Fibroblast of the aortic adventitia (primary cell): ENCODE results near the gene SUCLG2. TPM values are rescaled to one million over a fixed set of nuclear protein-coding genes. Genes with fewer than 3 reads are reported as not detected.
A peak's percentile ranks its signal among the peaks of the same experiment; 100 is the strongest.
"Not testable (repeated sequence)": the region's sequence is repeated elsewhere in the genome, so short reads cannot be mapped to it uniquely, and the experiment has no call there.

Source experiments
- DNase-seq: peaks from one replicate; pipeline ENCODE4 v3.0.0-alpha.2; 2010; ENCODE audit warnings: low read depth
- H3K4me3 ChIP-seq: 2 replicates; pipeline ENCODE4 v1.5.1; 2011; ENCODE audit warnings: low read depth, mild to moderate bottlenecking, control low read depth, low read length, moderate library complexity
- total RNA-seq: library from RNA; depleted of rRNA; stranded (reverse); fragments of >200 nt; gene quantifications from 2 replicates; pipeline ENCODE4 v1.2.3, GENCODE V29; 2012; ENCODE audit warnings: low replicate concordance
- TF ChIP-seq, protein P1 (sequence below): IDR thresholded peaks from 2 replicates; pipeline ENCODE4 v1.5.1; 2011; ENCODE audit warnings: mild to moderate bottlenecking, low read length, control low read depth, inconsistent platforms; ENCODE audit not compliant: insufficient read depth

Gene SUCLG2
- total RNA-seq, 1 donor: 73.9 TPM

- DNase-seq: no peak
- TF ChIP-seq, protein P1, sequence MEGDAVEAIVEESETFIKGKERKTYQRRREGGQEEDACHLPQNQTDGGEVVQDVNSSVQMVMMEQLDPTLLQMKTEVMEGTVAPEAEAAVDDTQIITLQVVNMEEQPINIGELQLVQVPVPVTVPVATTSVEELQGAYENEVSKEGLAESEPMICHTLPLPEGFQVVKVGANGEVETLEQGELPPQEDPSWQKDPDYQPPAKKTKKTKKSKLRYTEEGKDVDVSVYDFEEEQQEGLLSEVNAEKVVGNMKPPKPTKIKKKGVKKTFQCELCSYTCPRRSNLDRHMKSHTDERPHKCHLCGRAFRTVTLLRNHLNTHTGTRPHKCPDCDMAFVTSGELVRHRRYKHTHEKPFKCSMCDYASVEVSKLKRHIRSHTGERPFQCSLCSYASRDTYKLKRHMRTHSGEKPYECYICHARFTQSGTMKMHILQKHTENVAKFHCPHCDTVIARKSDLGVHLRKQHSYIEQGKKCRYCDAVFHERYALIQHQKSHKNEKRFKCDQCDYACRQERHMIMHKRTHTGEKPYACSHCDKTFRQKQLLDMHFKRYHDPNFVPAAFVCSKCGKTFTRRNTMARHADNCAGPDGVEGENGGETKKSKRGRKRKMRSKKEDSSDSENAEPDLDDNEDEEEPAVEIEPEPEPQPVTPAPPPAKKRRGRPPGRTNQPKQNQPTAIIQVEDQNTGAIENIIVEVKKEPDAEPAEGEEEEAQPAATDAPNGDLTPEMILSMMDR: no peak
- no peak overlapping the region for H3K4me3 ChIP-seq
Observed at GRCh38 chr3:67598814-67599556, 55.4 kb downstream of the SUCLG2 start.

GRCh38 chr3:67595424-67595823 lies 59.0 kb downstream of the SUCLG2 start:
- TF ChIP-seq, protein P1: no peak
- DNase-seq: no peak
- H3K4me3 ChIP-seq: no peak overlapping the region

DNA sequence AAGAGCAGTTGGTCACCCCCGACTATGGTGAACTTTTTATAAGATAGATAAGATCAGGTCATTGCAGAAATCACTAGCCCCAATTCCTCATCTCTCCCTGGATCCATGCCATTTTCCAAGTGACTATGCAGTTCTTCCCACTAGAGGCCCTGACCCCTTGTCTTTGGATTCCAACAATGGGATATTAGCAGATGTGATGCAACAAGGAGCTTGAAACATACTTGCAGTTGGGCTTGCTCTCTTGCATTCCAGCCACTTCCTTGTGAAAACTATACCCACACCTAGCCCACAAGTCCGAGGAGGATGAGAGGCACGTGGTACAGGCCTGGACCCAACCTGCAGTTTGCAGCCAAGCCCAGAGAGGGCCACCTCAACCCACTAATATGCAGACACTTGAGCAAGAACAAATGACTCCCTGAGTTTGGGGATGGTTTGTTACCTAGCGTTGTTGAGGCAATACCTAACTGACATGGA lies 60.6 kb downstream of the SUCLG2 start:
- H3K4me3 ChIP-seq: no peak overlapping the region
- DNase-seq: peak; percentile 52
- TF ChIP-seq, protein P1: no peak

- H3K4me3 ChIP-seq: no peak overlapping the region
- no peak for DNase-seq
- TF ChIP-seq, protein P1: no peak
Observed at GRCh38 chr3:67592057-67592456, 62.4 kb downstream of the SUCLG2 start.

GRCh38 chr3:67587811-67588210 lies 66.6 kb downstream of the SUCLG2 start:
- no peak for DNase-seq
- TF ChIP-seq, protein P1: no peak
- no peak overlapping the region for H3K4me3 ChIP-seq

DNA sequence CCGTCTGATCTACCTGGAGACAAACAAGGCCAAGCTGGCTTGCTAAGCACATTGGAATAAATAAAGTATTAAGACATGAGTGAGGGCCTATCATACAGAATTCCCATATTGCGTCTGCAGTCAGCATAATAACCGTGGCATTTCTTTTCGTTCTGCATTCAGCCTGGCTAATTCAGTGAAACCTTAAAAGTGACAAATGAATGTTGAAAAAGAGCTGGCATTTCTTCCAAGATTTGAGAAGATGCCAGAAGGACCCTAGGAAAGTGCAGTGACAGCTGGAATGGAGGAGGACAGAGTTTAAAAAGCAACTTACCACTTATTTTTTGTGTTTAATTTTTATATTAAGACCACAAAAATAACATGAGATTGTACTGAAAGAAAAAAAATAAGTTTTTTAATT lies 67.1 kb downstream of the SUCLG2 start:
- TF ChIP-seq, protein P1: no peak
- no peak for DNase-seq
- no peak overlapping the region for H3K4me3 ChIP-seq

GRCh38 chr3:67584608-67585007 lies 69.8 kb downstream of the SUCLG2 start:
- not testable (repeated sequence) for DNase-seq

More at GRCh38 chr3:67584608-67585007, 69.8 kb downstream of the SUCLG2 start:
- H3K4me3 ChIP-seq: not testable (repeated sequence)
